Posterior cingulate gyrus (tissue), 11 donors: Measurements from ENCODE around the gene MACC1.
"Not testable (repeated sequence)": the region's sequence is repeated elsewhere in the genome, so short reads cannot be mapped to it uniquely, and the experiment has no call there.

ENCODE experiments used
- DNase-seq, 10 donors: peaks; one replicate each; pipeline versions ENCODE4 v3.0.0 to v3.0.0-alpha.2; 2020 to 2021; ENCODE audit warnings: mixed read lengths in 3 of 10
- intact Hi-C: fragments of 100-400 bp; cut with DNase I; formaldehyde crosslinking; loops from one replicate; pipeline ENCODE4 v1.15.1; 2023

The MACC1 gene

GRCh38 chr7:20140291-20141001 lies 76.7 kb downstream of the MACC1 start:
- DNase-seq, result peak in 1 of 10 donors; percentile 47
- intact Hi-C loops, result no loop called here

- intact Hi-C loops, result no loop called here
- no peak for DNase-seq
These were observed 80.5 kb downstream of the MACC1 start for GRCh38 chr7:20136647-20137046.

- no peak for DNase-seq
- intact Hi-C loops, result no loop called here
These were observed 83.4 kb downstream of the MACC1 start for GRCh38 chr7:20133803-20134202.

- DNase-seq, result no peak
- intact Hi-C loops, result no loop called here
These were observed 84.6 kb downstream of the MACC1 start for GRCh38 chr7:20132585-20132984.

GRCh38 chr7:20131776-20132175 lies 85.4 kb downstream of the MACC1 start:
- DNase-seq, result no peak
- intact Hi-C loops, result no loop called here

GRCh38 chr7:20129920-20130319 lies 87.3 kb downstream of the MACC1 start:
- intact Hi-C loops, result no loop called here
- no peak for DNase-seq

GRCh38 chr7:20128001-20128400 lies 89.2 kb downstream of the MACC1 start:
- intact Hi-C loops, result no loop called here
- no peak for DNase-seq

GRCh38 chr7:20126060-20126459 lies 91.1 kb downstream of the MACC1 start:
- intact Hi-C loops, DNase-seq: not testable (repeated sequence)

- intact Hi-C loops, DNase-seq: not testable (repeated sequence)
These were observed 93.1 kb downstream of the MACC1 start for GRCh38 chr7:20124087-20124486.

GRCh38 chr7:20122653-20123316 lies 94.4 kb downstream of the MACC1 start:
- peak in 1 of 10 donors; percentile 82 for DNase-seq
- intact Hi-C loops, result not testable (repeated sequence)

GRCh38 chr7:20122073-20122472 lies 95.1 kb downstream of the MACC1 start:
- DNase-seq, result no peak
- intact Hi-C loops, result no loop called here

GRCh38 chr7:20121404-20121803 lies 95.8 kb downstream of the MACC1 start:
- DNase-seq, result peak in 1 of 10 donors; percentile 23
- intact Hi-C loops, result no loop called here

GRCh38 chr7:20120611-20121168 lies 96.5 kb downstream of the MACC1 start:
- intact Hi-C loops, DNase-seq: not testable (repeated sequence)

GRCh38 chr7:20116869-20117268 lies 100.3 kb downstream of the MACC1 start:
- DNase-seq, result no peak
- intact Hi-C loops, result no loop called here

- intact Hi-C loops, result no loop called here
- DNase-seq, result no peak
These were observed 102.7 kb downstream of the MACC1 start for GRCh38 chr7:20114468-20114867.

GRCh38 chr7:20113427-20114027 lies 103.7 kb downstream of the MACC1 start:
- intact Hi-C loops, result no loop called here
- DNase-seq, result no peak

- no peak for DNase-seq
- intact Hi-C loops, result no loop called here
These were observed 104.5 kb downstream of the MACC1 start for GRCh38 chr7:20112696-20113095.

GRCh38 chr7:20111821-20112542 lies 105.2 kb downstream of the MACC1 start:
- intact Hi-C loops, result no loop called here
- no peak for DNase-seq

- intact Hi-C loops, result no loop called here
- DNase-seq, result no peak
These were observed 109.6 kb downstream of the MACC1 start for GRCh38 chr7:20107582-20107981.

GRCh38 chr7:20104696-20105095 lies 112.5 kb downstream of the MACC1 start:
- DNase-seq, result no peak
- intact Hi-C loops, result no loop called here

GRCh38 chr7:20102982-20103381 lies 114.2 kb downstream of the MACC1 start:
- DNase-seq, result no peak
- intact Hi-C loops, result no loop called here
